ENCODE data around the gene ANXA5.

Gene ANXA5

GRCh38 chr4:121651597-121651996 lies 45.2 kb downstream of the ANXA5 start:
- no peak for FAIRE-seq

GRCh38 chr4:121650741-121651140 lies 46.0 kb downstream of the ANXA5 start:
- FAIRE-seq, result no peak

More at GRCh38 chr4:121651597-121651996, 45.2 kb downstream of the ANXA5 start:
- DNase-seq (ENCODE audit: insufficient read length, low spot score), result no peak

GRCh38 chr4:121648516-121648915 lies 48.3 kb downstream of the ANXA5 start:
- DNase-seq (ENCODE audit: insufficient read length, low spot score), result no peak
- FAIRE-seq, result no peak

More at GRCh38 chr4:121650741-121651140, 46.0 kb downstream of the ANXA5 start:
- DNase-seq (ENCODE audit: insufficient read length, low spot score), result no peak

GRCh38 chr4:121642876-121643585 lies 53.7 kb downstream of the ANXA5 start:
- DNase-seq (ENCODE audit: insufficient read length, low spot score) (no peak), FAIRE-seq (no peak)

GRCh38 chr4:121642292-121642691 lies 54.5 kb downstream of the ANXA5 start:
- FAIRE-seq, result no peak

GRCh38 chr4:121633653-121634052 lies 63.1 kb downstream of the ANXA5 start:
- FAIRE-seq (no peak), DNase-seq (ENCODE audit: insufficient read length, low spot score) (no peak)

More at GRCh38 chr4:121642292-121642691, 54.5 kb downstream of the ANXA5 start:
- DNase-seq (ENCODE audit: insufficient read length, low spot score), result no peak

GRCh38 chr4:121632636-121633035 lies 64.1 kb downstream of the ANXA5 start:
- DNase-seq (ENCODE audit: insufficient read length, low spot score), result no peak
- FAIRE-seq, result no peak

Data from HTR-8/SVneo (cell line).